Measurements from ENCODE around the gene NBAS.

NBAS gene

GRCh38 chr2:15539999-15540398 lies 21.1 kb downstream of the NBAS start:
- Histone ChIP-seq H3K9ac (ENCODE audit: low read length) (peak overlapping the region; percentile 3; the same call in 1 of the 2 replicates), H2AFZ (ENCODE audit: low read depth, low read length, severe bottlenecking) (no peak overlapping the region), H3K9me2 (replicated peaks; ENCODE audit: insufficient read depth, low read length) (no peaks in the 10 kb centered on the region), H3K4me3 (ENCODE audit: insufficient read depth, low read length, poor library complexity, severe bottlenecking) (no peak overlapping the region), H3K27ac (ENCODE audit: low read depth, low read length) (peak overlapping the region; percentile 35; the same call in 1 of the 2 replicates), H4K20me1 (ENCODE audit: low read depth, low read length) (no peaks in the 10 kb centered on the region), H3K36me3 (ENCODE audit: low read length) (no peaks in the 10 kb centered on the region), H3F3A (ENCODE audit: insufficient read depth) (no peaks in the 10 kb centered on the region), H3K79me2 (ENCODE audit: insufficient read depth, low read length) (no peaks in the 10 kb centered on the region), H3K9me3 (ENCODE audit: insufficient read depth, low read length) (no peaks in the 10 kb centered on the region), H3K27me3 (ENCODE audit: low read length) (no peaks in the 10 kb centered on the region), H3K4me2 (ENCODE audit: low read depth, low read length, poor library complexity, severe bottlenecking) (peak overlapping the region; percentile 43)
- TF ChIP-seq CTCF (IDR thresholded peaks at IDR 0.05; ENCODE audit: insufficient read depth, low read length, poor library complexity, severe bottlenecking) = no peak
- TF ChIP-seq EZH2phosphoT487 (conservative IDR thresholded peaks at IDR 0.05; ENCODE audit: low read length) = no peak

GRCh38 chr2:15538792-15539191 lies 22.3 kb downstream of the NBAS start:
- H3F3A ChIP-seq (ENCODE audit: insufficient read depth) = no peaks in the 10 kb centered on the region
- H3K9ac ChIP-seq (ENCODE audit: low read length) = no peak overlapping the region
- H3K9me2 ChIP-seq (replicated peaks; ENCODE audit: insufficient read depth, low read length) = no peaks in the 10 kb centered on the region
- H3K9me3 ChIP-seq (ENCODE audit: insufficient read depth, low read length) = no peaks in the 10 kb centered on the region
- H3K27me3 ChIP-seq (ENCODE audit: low read length) = no peaks in the 10 kb centered on the region
- H2AFZ ChIP-seq (ENCODE audit: low read depth, low read length, severe bottlenecking) = no peak overlapping the region
- no peak overlapping the region for H3K27ac ChIP-seq (ENCODE audit: low read depth, low read length)
- no peak overlapping the region for H3K4me2 ChIP-seq (ENCODE audit: low read depth, low read length, poor library complexity, severe bottlenecking)
- no peaks in the 10 kb centered on the region for H4K20me1 ChIP-seq (ENCODE audit: low read depth, low read length)
- no peak overlapping the region for H3K4me3 ChIP-seq (ENCODE audit: insufficient read depth, low read length, poor library complexity, severe bottlenecking)
- TF ChIP-seq EZH2phosphoT487 (conservative IDR thresholded peaks at IDR 0.05; ENCODE audit: low read length) (no peak), CTCF (IDR thresholded peaks at IDR 0.05; ENCODE audit: insufficient read depth, low read length, poor library complexity, severe bottlenecking) (no peak)
- H3K79me2 ChIP-seq (ENCODE audit: insufficient read depth, low read length) = no peaks in the 10 kb centered on the region
- H3K36me3 ChIP-seq (ENCODE audit: low read length) = no peaks in the 10 kb centered on the region

- Histone ChIP-seq H3K79me2 (ENCODE audit: insufficient read depth, low read length) (no peaks in the 10 kb centered on the region), H3K9me3 (ENCODE audit: insufficient read depth, low read length) (no peaks in the 10 kb centered on the region), H3K27ac (ENCODE audit: low read depth, low read length) (no peak overlapping the region), H3K9ac (ENCODE audit: low read length) (no peak overlapping the region), H3K36me3 (ENCODE audit: low read length) (peaks cover 6% of the 10 kb centered on the region; the same call in 1 of the 2 replicates), H4K20me1 (ENCODE audit: low read depth, low read length) (no peaks in the 10 kb centered on the region), H3K4me3 (ENCODE audit: insufficient read depth, low read length, poor library complexity, severe bottlenecking) (no peak overlapping the region), H3K4me2 (ENCODE audit: low read depth, low read length, poor library complexity, severe bottlenecking) (no peak overlapping the region), H3F3A (ENCODE audit: insufficient read depth) (no peaks in the 10 kb centered on the region), H3K27me3 (ENCODE audit: low read length) (no peaks in the 10 kb centered on the region), H3K9me2 (replicated peaks; ENCODE audit: insufficient read depth, low read length) (no peaks in the 10 kb centered on the region), H2AFZ (ENCODE audit: low read depth, low read length, severe bottlenecking) (no peak overlapping the region)
- TF ChIP-seq CTCF (IDR thresholded peaks at IDR 0.05; ENCODE audit: insufficient read depth, low read length, poor library complexity, severe bottlenecking) (no peak), EZH2phosphoT487 (conservative IDR thresholded peaks at IDR 0.05; ENCODE audit: low read length) (no peak)
These were observed 27.2 kb downstream of the NBAS start for GRCh38 chr2:15533860-15534480.

Measured in SU-DHL-6 (cell line).